ENCODE results near the gene CBY3.

- TF ChIP-seq CTCF (IDR thresholded peaks at IDR 0.05; ENCODE audit: borderline replicate concordance, extremely low read depth, low read length, poor library complexity, severe bottlenecking) (no peak), EZH2 (IDR thresholded peaks at IDR 0.05; ENCODE audit: borderline replicate concordance, low read depth, low read length, severe bottlenecking) (no peak)
Observed at GRCh38 chr5:179699616-179700237, 18.9 kb upstream of the CBY3 start.

All from DND-41 (cell line).